Astrocyte of the cerebellum (primary cell): ENCODE results near the gene LRRC27.

Experiments
- DNase-seq: peaks from one replicate; pipeline ENCODE4 v3.0.0-alpha.2; 2011; ENCODE audit warnings: low read depth
- H3K4me3 ChIP-seq: 2 replicates; pipeline ENCODE4 v1.5.1; 2011; ENCODE audit warnings: mild to moderate bottlenecking, low read depth, low read length, moderate library complexity
- in situ Hi-C: cut with HindIII; loops from 2 replicates; pipeline ENCODE4 v1.10.0; 2017; ENCODE audit warnings: low sequenced_read_pairs
- TF ChIP-seq, protein P1 (sequence below): IDR thresholded peaks from 2 replicates; pipeline ENCODE4 v1.5.1; 2012; ENCODE audit warnings: low read length, low read depth, moderate library complexity, mild to moderate bottlenecking; ENCODE audit errors: missing control alignments

Gene LRRC27

DNA sequence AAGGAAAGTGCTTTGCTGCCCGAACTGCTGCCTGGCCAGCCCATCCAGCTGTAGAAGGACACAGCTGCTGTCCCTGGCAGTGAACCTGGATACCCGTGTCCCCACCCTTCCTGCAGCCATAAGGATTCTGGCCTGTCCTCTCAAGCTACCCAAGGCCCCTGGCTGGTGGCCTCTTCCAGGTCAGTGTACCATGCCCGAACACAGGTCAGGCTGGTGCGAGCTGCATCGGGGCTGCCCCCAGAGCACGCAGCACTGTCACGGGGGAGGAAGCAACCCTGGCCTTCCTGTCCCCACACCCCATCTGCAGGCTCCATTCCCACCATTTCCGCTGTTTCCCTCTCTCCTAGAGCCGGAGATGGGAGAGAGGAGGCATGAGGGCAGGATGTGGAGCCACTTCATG is 34.5 kb downstream of the LRRC27 start:
- TF ChIP-seq, protein P1, sequence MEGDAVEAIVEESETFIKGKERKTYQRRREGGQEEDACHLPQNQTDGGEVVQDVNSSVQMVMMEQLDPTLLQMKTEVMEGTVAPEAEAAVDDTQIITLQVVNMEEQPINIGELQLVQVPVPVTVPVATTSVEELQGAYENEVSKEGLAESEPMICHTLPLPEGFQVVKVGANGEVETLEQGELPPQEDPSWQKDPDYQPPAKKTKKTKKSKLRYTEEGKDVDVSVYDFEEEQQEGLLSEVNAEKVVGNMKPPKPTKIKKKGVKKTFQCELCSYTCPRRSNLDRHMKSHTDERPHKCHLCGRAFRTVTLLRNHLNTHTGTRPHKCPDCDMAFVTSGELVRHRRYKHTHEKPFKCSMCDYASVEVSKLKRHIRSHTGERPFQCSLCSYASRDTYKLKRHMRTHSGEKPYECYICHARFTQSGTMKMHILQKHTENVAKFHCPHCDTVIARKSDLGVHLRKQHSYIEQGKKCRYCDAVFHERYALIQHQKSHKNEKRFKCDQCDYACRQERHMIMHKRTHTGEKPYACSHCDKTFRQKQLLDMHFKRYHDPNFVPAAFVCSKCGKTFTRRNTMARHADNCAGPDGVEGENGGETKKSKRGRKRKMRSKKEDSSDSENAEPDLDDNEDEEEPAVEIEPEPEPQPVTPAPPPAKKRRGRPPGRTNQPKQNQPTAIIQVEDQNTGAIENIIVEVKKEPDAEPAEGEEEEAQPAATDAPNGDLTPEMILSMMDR = no peak
- in situ Hi-C loops = no loop called here
- H3K4me3 ChIP-seq = no peak overlapping the region
- no peak for DNase-seq

DNA sequence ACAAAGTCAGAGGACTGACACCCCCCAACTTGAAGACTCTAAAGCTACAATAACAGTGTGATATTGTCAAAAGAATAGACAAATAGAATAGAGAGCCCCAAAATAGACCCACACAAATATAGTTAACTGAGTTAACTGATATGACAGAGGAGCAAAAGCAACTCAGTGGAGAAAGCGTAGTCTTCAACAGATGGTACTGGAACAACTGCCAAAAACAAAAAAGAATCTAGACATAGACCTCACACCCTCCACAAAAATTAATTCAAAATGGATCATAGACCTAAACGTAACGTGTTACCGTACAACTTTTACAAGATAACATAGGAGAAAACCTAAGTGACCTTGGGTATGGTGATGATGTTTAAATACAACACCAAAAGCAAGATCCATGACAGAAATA is 36.4 kb downstream of the LRRC27 start:
- DNase-seq = no peak
- in situ Hi-C loops = no loop called here
- TF ChIP-seq, protein P1 = no peak
- no peak overlapping the region for H3K4me3 ChIP-seq

DNA sequence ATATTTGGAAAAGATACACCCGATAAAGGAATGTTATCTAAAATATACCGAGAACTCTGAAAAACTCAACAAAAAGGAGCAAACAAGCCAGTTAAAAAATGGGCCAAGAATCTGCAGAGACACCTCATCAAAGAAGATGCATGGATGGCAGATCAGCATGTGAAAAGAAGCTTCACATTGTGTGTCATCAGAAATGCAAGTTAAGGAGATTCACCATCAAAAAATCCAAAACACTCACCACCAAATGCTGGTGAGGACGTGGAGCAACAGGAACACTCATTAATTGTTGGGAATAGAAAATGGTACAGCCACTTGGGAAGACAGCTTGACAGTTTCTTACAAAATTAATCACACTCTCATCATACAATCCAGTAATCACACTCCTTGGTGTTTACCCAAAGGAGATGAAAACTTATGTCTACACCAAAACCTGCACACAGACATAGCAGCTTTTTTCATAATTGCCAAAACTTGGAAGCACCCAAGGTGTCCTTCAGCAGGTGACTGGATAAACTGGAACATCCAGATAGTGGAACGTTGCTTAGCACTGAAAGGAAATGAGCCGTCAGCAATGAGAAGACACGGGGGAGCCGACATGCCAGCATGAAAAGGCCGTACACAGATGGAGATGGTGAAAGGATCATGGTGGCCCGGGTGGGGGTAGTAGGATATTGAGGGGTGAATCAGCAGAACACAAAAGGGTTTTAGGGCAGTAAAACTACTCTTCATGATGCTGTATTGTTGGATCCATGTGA is 37.1 kb downstream of the LRRC27 start:
- no peak overlapping the region for H3K4me3 ChIP-seq
- no peak for DNase-seq
- in situ Hi-C loops = no loop called here
- TF ChIP-seq, protein P1 = no peak

DNA sequence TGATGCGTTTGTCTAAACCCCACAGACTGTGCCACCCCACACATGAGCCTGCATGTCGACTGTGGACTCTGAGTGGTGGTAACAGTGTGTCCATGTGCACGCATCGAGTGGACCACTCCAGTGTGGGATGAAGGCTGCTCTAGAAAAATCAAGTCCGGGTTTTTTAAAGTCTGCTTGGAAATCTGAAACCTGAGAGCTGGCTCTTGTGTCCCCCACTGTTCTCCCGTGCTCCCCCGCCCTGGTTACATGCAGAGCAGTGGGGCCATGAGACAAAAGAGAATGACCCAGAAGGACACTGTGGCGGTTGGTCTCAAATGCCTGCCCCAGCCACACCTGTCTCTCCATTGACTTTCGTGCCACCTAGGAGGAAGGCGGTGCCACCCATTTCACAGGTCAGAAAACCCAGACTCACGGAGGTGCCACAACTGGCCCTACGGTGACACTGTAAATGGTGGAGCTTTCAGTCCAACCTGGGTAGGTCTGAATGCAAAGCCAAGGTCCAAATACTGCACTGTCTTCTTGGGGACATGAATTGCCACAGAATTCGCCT is 37.7 kb downstream of the LRRC27 start:
- in situ Hi-C loops = no loop called here
- H3K4me3 ChIP-seq = no peak overlapping the region
- TF ChIP-seq, protein P1 = no peak
- DNase-seq = no peak

DNA sequence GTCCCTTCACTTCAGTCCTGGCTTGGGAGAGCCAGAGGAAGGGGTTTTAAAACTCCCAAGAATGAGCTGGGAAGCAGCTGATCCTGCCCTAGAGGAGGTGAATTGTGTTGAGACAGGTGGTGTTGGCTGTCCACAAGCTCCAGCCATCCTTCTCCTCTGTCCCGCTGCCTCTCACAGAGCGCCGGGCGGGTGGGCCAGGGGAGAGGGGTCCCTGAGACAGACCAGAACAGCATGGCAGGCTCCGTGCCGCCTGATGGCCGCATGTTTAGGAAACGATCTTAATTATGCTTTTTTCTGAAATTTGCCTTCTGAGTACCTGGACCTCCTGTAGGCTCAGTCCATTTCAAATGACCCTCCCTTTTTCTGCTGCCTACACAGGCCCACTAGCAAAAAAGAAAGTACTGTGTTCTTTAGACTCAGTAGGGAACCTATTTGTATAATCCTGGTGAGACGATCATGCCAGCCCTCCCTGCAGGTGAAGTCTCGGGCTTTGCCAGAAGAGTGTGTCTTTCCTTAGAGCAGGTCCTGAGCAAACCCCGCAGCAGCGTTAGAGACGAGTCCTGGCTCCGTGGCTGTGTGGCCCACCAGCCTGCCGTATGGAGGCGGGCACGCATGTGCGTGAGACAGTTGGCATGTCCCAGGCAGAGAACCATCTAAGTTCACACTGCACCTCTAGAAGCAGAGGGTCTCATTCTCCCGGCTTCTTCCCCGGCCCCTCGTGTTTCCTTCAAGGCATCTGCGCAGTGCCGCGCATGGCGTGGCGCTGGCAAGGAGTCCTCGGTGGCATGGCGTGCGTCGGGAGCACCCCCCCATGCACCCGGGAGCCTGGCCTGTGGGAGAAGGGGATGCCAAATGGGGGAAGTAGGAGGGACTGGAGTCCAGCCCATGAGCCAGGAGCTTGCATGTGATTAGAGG is 38.7 kb downstream of the LRRC27 start:
- DNase-seq = no peak
- TF ChIP-seq, protein P1 = no peak
- H3K4me3 ChIP-seq = no peak overlapping the region
- in situ Hi-C loops = no loop called here

DNA sequence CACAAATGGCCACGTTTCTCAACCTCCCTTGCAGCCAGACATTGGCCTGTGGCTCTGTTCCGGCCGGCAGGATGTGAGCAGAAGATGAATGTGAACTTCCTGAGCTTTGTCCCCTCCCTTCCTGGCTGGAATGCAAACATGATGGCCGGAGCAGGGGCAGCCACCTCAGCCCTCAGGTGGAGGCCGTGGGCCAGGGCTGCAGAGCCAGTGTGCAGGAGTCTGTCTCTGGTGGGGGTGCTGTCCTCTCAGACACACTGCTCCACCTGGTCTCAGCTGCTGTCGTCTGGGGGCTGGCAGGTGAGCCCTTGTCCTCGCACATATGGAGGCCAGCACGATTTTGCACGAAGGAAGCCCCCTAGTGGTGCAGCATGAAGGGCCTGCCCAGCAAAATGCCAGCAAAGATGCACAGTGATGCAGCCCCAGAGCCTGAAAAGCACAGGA is 39.7 kb downstream of the LRRC27 start:
- H3K4me3 ChIP-seq = no peak overlapping the region
- TF ChIP-seq, protein P1 = peak; percentile 43
- in situ Hi-C loops = no loop called here
- no peak for DNase-seq
